ENCODE measurements around the gene MYBPC2. TPM values are rescaled to one million over a fixed set of nuclear protein-coding genes. Genes with fewer than 3 reads are reported as not detected.
"Not testable (repeated sequence)": the region's sequence is repeated elsewhere in the genome, so short reads cannot be mapped to it uniquely, and the experiment has no call there.

Gene MYBPC2
- total RNA-seq, 1 donor from 2014 or later = 0.47 TPM

- no peak overlapping the region for H3K27ac Mint-ChIP-seq
- DNase-seq (ENCODE audit: low spot score) = no peak
- peaks cover 12% of the 10 kb centered on the region for H3K4me1 Mint-ChIP-seq (ENCODE audit: low read depth)
- peaks cover 7% of the 10 kb centered on the region for H3K27me3 Mint-ChIP-seq (ENCODE audit: insufficient read depth)
- intact Hi-C loops (cut with micrococcal nuclease) = no loop called here
- no peaks in the 10 kb centered on the region for H3K9me3 Mint-ChIP-seq
- no peaks in the 10 kb centered on the region for H3K36me3 Mint-ChIP-seq (ENCODE audit: low read depth)
- H3K4me3 Mint-ChIP-seq = no peak overlapping the region
These were observed 5.3 kb upstream of the MYBPC2 start for GRCh38 chr19:50427318-50427925.

- Mint-ChIP-seq H3K4me3 (peak overlapping the region; percentile 45), H3K9me3 (no peaks in the 10 kb centered on the region), H3K27me3 (ENCODE audit: insufficient read depth) (peaks cover 9% of the 10 kb centered on the region), H3K27ac (no peak overlapping the region), H3K36me3 (ENCODE audit: low read depth) (no peaks in the 10 kb centered on the region), H3K4me1 (ENCODE audit: low read depth) (peaks cover 12% of the 10 kb centered on the region)
- intact Hi-C loops (cut with micrococcal nuclease) = no loop called here
- peak; percentile 28 for DNase-seq (ENCODE audit: low spot score)
These were observed 4.7 kb upstream of the MYBPC2 start for GRCh38 chr19:50427997-50428425.

DNA sequence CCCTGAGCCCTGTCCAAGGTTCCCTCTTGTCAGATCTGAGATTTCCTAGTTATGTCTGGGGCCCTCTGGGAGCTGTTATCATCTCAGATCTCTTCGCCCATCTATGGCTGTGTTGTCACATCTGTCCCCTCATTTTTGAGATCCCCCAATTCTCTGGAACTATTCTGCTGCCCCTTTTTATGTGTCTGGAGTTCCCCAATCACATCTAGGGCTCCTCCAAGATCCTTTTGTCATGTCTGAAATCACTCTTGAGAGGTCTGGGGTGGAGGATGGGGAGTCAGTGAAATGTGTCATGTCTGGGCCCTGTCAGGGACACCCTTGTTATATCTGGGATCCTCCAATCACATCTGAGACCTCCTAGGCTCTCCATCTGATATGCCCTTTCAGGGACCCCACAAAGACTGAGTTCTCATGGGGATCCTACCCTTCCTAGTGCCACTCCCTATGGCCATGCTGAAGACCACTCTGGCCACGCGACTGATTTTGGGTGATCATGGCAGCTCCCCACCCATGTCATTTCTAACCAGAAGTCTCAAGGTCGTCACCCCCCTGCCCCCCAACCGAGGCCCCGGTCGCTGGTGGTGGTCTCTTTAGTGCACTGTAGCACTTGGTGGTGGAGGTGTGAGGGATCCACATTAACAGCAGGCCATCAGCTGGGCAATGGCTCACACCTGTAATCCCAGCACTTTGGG, 3.8 kb upstream of the MYBPC2 start:
- intact Hi-C loops (cut with micrococcal nuclease) = no loop called here
- peaks cover 13% of the 10 kb centered on the region for H3K27me3 Mint-ChIP-seq (ENCODE audit: insufficient read depth)

DNA sequence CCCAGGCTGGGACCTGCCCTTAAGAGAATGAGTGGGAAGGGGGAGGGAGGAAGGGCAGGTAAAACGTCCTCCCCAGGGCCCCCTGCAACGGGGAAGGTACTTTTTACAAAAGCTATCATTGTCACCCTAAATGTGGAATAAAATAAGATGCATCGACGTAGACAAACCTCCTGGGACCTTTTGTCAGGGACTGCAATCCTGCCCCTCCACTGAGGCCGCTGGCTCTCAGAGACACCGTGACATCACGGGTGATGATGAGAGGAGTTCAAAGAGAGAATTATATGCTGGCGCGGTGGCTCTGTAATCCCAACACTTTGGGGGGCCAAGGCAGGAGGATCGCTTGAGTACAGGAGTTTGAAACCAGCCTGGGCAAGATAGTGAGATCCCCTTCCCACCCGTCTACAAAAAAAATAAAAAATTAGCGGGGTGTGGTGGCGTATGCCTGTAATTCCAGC, 1.8 kb upstream of the MYBPC2 start:
- Mint-ChIP-seq H3K4me3 (peak overlapping the region; percentile 89), H3K4me1 (ENCODE audit: low read depth) (peaks cover 12% of the 10 kb centered on the region), H3K27ac (peak overlapping the region; percentile 93), H3K27me3 (ENCODE audit: insufficient read depth) (peaks cover 13% of the 10 kb centered on the region), H3K36me3 (ENCODE audit: low read depth) (no peaks in the 10 kb centered on the region), H3K9me3 (no peaks in the 10 kb centered on the region)
- intact Hi-C loops (cut with micrococcal nuclease) = loop anchor here (1.0 to 2.0 kb wide), 5 partner anchors 30 to 80 kb away; partner anchors contain the start of genes EMC10, GARIN5A, JOSD2 and POLD1
- DNase-seq (ENCODE audit: low spot score) = no peak

More for the DNA sequence above, 3.8 kb upstream of the MYBPC2 start:
- H3K27ac Mint-ChIP-seq = no peak overlapping the region
- no peaks in the 10 kb centered on the region for H3K9me3 Mint-ChIP-seq
- H3K4me1 Mint-ChIP-seq (ENCODE audit: low read depth) = peaks cover 12% of the 10 kb centered on the region
- no peak for DNase-seq (ENCODE audit: low spot score)
- H3K36me3 Mint-ChIP-seq (ENCODE audit: low read depth) = no peaks in the 10 kb centered on the region
- H3K4me3 Mint-ChIP-seq = peak overlapping the region; percentile 24

GRCh38 chr19:50431343-50432220, 1.1 kb upstream of the MYBPC2 start:
- Mint-ChIP-seq H3K27ac (peak overlapping the region; percentile 93), H3K9me3 (no peaks in the 10 kb centered on the region)

GRCh38 chr19:50433201-50434180, 799 bp downstream of the MYBPC2 start:
- intact Hi-C loops (cut with micrococcal nuclease) = no loop called here
- Mint-ChIP-seq H3K27me3 (ENCODE audit: insufficient read depth) (peaks cover 15% of the 10 kb centered on the region), H3K36me3 (ENCODE audit: low read depth) (no peaks in the 10 kb centered on the region), H3K4me3 (peak overlapping the region; percentile 82), H3K27ac (peak overlapping the region; percentile 72), H3K9me3 (no peaks in the 10 kb centered on the region), H3K4me1 (ENCODE audit: low read depth) (peaks cover 12% of the 10 kb centered on the region)
- no peak for DNase-seq (ENCODE audit: low spot score)

More at GRCh38 chr19:50431343-50432220, 1.1 kb upstream of the MYBPC2 start:
- peak overlapping the region; percentile 89 for H3K4me3 Mint-ChIP-seq
- no peaks in the 10 kb centered on the region for H3K36me3 Mint-ChIP-seq (ENCODE audit: low read depth)
- peak; percentile 88 for DNase-seq (ENCODE audit: low spot score)
- H3K4me1 Mint-ChIP-seq (ENCODE audit: low read depth) = peaks cover 12% of the 10 kb centered on the region
- peaks cover 13% of the 10 kb centered on the region for H3K27me3 Mint-ChIP-seq (ENCODE audit: insufficient read depth)
- intact Hi-C loops (cut with micrococcal nuclease) = loop anchor here (1.0 to 2.0 kb wide), 5 partner anchors 29 to 79 kb away; partner anchors contain the start of genes EMC10, GARIN5A, JOSD2 and POLD1

GRCh38 chr19:50434525-50434924, 1.8 kb downstream of the MYBPC2 start:
- Mint-ChIP-seq H3K27me3 (ENCODE audit: insufficient read depth) (peaks cover 14% of the 10 kb centered on the region), H3K4me1 (ENCODE audit: low read depth) (peaks cover 12% of the 10 kb centered on the region), H3K9me3 (no peaks in the 10 kb centered on the region), H3K4me3 (no peak overlapping the region), H3K27ac (no peak overlapping the region), H3K36me3 (ENCODE audit: low read depth) (no peaks in the 10 kb centered on the region)
- no peak for DNase-seq (ENCODE audit: low spot score)
- intact Hi-C loops (cut with micrococcal nuclease) = no loop called here

GRCh38 chr19:50435221-50435620, 2.5 kb downstream of the MYBPC2 start:
- Mint-ChIP-seq H3K9me3 (no peaks in the 10 kb centered on the region), H3K4me1 (ENCODE audit: low read depth) (peaks cover 12% of the 10 kb centered on the region), H3K4me3 (no peak overlapping the region), H3K27me3 (ENCODE audit: insufficient read depth) (peaks cover 10% of the 10 kb centered on the region), H3K27ac (no peak overlapping the region), H3K36me3 (ENCODE audit: low read depth) (no peaks in the 10 kb centered on the region)
- intact Hi-C loops (cut with micrococcal nuclease) = no loop called here
- DNase-seq (ENCODE audit: low spot score) = no peak

GRCh38 chr19:50435627-50436026, 2.9 kb downstream of the MYBPC2 start:
- Mint-ChIP-seq H3K36me3 (ENCODE audit: low read depth) (no peaks in the 10 kb centered on the region), H3K9me3 (no peaks in the 10 kb centered on the region), H3K27ac (no peak overlapping the region), H3K4me1 (ENCODE audit: low read depth) (peaks cover 11% of the 10 kb centered on the region), H3K4me3 (no peak overlapping the region), H3K27me3 (ENCODE audit: insufficient read depth) (peaks cover 8% of the 10 kb centered on the region)
- intact Hi-C loops (cut with micrococcal nuclease) = no loop called here
- no peak for DNase-seq (ENCODE audit: low spot score)

DNA sequence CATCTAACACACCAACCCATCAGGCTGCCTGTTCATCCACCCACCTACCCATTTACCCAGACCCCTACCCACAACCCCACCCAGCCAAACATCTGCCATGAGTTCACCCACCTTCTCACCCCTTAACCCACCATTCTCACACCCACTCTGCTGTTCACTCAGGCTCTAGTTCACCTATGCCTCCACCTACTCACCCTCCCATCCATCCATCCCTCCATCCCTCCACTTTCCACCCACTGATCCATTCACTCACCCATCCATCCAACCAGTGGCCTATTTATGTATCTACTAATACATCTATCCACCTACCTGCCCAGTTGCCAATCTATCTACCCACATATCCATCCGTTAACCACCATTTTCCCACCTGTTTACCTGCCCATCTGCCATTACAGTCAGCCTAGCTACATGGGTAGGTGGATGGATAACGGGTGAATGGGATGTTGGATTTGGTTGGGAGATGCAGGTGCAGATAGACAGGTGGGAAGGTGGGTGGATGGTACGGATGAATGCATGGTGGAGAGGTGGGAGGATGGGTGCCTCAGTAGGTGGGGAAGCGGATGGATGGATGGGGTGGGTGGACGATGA, 5.3 kb downstream of the MYBPC2 start:
- DNase-seq (ENCODE audit: low spot score) = no peak
- no peaks in the 10 kb centered on the region for H3K4me1 Mint-ChIP-seq (ENCODE audit: low read depth)
- no peaks in the 10 kb centered on the region for H3K36me3 Mint-ChIP-seq (ENCODE audit: low read depth)
- no peaks in the 10 kb centered on the region for H3K9me3 Mint-ChIP-seq
- intact Hi-C loops (cut with micrococcal nuclease) = no loop called here
- H3K4me3 Mint-ChIP-seq = no peak overlapping the region
- no peak overlapping the region for H3K27ac Mint-ChIP-seq
- peaks cover 10% of the 10 kb centered on the region for H3K27me3 Mint-ChIP-seq (ENCODE audit: insufficient read depth)

GRCh38 chr19:50439130-50439529, 6.4 kb downstream of the MYBPC2 start:
- H3K4me3 Mint-ChIP-seq; H3K36me3 Mint-ChIP-seq (ENCODE audit: low read depth); DNase-seq (ENCODE audit: low spot score); H3K27ac Mint-ChIP-seq; H3K4me1 Mint-ChIP-seq (ENCODE audit: low read depth); H3K27me3 Mint-ChIP-seq (ENCODE audit: insufficient read depth); intact Hi-C loops (cut with micrococcal nuclease); H3K9me3 Mint-ChIP-seq: not testable (repeated sequence)

All from activated T-helper 1 cell treated with anti-CD3 and anti-CD28 coated beads, Interleukin-12 subunit alpha, Interleukin-12 subunit beta, Interleukin-2, Interleukin-4 antibody, amounts not matched to agents 30 ng/mL and 10 ng/mL and 1 ng/mL, durations not matched to agents 14 hours and 24 hours and 36 hours (primary cell).